ENCODE results near the gene FST.

The FST gene

DNA sequence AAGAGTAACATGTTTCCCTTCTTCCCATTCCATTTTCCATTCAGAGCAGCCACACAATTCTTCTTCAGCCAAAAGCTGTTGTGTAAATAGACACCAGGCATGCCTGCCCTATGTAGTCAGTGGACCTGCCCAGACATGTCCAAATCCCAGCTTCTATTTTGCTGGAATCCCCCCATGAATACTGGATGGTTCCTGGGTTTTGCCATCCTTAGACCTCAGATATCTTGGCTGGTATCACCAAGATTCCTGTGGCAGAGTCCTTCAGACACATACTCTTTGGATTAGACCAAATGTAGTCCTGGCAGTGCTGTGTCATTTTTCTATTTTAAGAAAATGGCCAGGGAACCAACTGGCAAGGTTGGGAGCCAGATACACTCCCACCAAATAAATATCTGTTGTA lies 10.3 kb downstream of the FST start:
- TF ChIP-seq FOXP2 (optimal IDR thresholded peaks at IDR 0.05; ENCODE audit: borderline replicate concordance, extremely low read depth, extremely low read length, insufficient read depth) (no peak), TAF1 (IDR thresholded peaks at IDR 0.05; ENCODE audit: borderline replicate concordance, insufficient read depth, low read length) (no peak), POLR2AphosphoS5 (IDR thresholded peaks at IDR 0.05; ENCODE audit: low read depth, low read length) (no peak), SIN3A (IDR thresholded peaks at IDR 0.05; ENCODE audit: borderline replicate concordance, insufficient read depth, low read length) (no peak)
- TF ChIP-seq, protein P1, sequence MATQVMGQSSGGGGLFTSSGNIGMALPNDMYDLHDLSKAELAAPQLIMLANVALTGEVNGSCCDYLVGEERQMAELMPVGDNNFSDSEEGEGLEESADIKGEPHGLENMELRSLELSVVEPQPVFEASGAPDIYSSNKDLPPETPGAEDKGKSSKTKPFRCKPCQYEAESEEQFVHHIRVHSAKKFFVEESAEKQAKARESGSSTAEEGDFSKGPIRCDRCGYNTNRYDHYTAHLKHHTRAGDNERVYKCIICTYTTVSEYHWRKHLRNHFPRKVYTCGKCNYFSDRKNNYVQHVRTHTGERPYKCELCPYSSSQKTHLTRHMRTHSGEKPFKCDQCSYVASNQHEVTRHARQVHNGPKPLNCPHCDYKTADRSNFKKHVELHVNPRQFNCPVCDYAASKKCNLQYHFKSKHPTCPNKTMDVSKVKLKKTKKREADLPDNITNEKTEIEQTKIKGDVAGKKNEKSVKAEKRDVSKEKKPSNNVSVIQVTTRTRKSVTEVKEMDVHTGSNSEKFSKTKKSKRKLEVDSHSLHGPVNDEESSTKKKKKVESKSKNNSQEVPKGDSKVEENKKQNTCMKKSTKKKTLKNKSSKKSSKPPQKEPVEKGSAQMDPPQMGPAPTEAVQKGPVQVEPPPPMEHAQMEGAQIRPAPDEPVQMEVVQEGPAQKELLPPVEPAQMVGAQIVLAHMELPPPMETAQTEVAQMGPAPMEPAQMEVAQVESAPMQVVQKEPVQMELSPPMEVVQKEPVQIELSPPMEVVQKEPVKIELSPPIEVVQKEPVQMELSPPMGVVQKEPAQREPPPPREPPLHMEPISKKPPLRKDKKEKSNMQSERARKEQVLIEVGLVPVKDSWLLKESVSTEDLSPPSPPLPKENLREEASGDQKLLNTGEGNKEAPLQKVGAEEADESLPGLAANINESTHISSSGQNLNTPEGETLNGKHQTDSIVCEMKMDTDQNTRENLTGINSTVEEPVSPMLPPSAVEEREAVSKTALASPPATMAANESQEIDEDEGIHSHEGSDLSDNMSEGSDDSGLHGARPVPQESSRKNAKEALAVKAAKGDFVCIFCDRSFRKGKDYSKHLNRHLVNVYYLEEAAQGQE (IDR thresholded peaks at IDR 0.05; ENCODE audit: insufficient read depth in 1 of 2, low read depth in 2 of 2, low read length in 2 of 2), result no peak

DNA sequence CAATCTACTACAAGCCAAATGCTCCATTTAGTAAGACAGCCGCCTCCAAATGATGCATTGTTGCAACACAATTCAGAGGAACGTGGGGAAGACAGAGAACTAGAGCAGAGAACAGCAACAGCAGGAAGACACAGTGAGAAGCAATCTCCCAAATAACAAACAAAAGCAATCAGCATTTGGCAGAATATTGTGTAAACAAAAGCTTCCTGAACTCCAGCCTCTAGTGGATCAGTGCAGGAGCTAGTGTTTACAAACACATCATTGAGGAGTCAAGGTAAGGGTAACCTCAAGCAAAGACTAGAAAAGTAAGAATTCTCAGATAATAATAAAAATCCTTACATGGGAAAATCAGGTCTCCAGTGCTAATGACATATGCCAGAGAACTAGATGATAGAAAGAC lies 20.6 kb downstream of the FST start:
- TF ChIP-seq, protein P1 (IDR thresholded peaks at IDR 0.05; ENCODE audit: insufficient read depth in 1 of 2, low read depth in 2 of 2, low read length in 2 of 2), result no peak
- no peak for TF ChIP-seq SIN3A (IDR thresholded peaks at IDR 0.05; ENCODE audit: borderline replicate concordance, insufficient read depth, low read length)
- no peak for TF ChIP-seq TAF1 (IDR thresholded peaks at IDR 0.05; ENCODE audit: borderline replicate concordance, insufficient read depth, low read length)
- TF ChIP-seq FOXP2 (optimal IDR thresholded peaks at IDR 0.05; ENCODE audit: borderline replicate concordance, extremely low read depth, extremely low read length, insufficient read depth), result no peak
- no peak for TF ChIP-seq POLR2AphosphoS5 (IDR thresholded peaks at IDR 0.05; ENCODE audit: low read depth, low read length)

- TF ChIP-seq FOXP2 (optimal IDR thresholded peaks at IDR 0.05; ENCODE audit: borderline replicate concordance, extremely low read depth, extremely low read length, insufficient read depth) (no peak), SIN3A (IDR thresholded peaks at IDR 0.05; ENCODE audit: borderline replicate concordance, insufficient read depth, low read length) (no peak), TAF1 (IDR thresholded peaks at IDR 0.05; ENCODE audit: borderline replicate concordance, insufficient read depth, low read length) (no peak), POLR2AphosphoS5 (IDR thresholded peaks at IDR 0.05; ENCODE audit: low read depth, low read length) (no peak)
- TF ChIP-seq, protein P1 (IDR thresholded peaks at IDR 0.05; ENCODE audit: insufficient read depth in 1 of 2, low read depth in 2 of 2, low read length in 2 of 2), result no peak
Measured at GRCh38 chr5:53503562-53504218, 23.3 kb downstream of the FST start.

DNA sequence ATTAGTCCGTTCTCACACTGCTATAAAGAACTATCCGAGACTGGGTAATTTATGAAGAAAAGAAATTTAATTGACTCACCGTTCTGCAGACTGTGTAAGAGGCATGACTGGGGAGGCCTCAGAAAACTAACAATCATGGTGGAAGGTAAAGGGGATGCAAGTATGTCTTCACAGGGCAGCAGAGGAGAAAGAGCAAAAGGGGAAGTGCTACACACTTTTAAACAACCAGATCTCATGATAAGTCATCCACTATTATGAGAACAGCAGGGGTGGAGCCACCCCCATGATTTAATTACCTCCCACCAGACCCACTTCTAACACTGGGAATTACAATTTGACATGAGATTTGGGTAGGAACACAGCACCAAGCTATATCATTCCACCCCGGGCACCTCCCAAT lies 26.6 kb downstream of the FST start:
- TF ChIP-seq TAF1 (IDR thresholded peaks at IDR 0.05; ENCODE audit: borderline replicate concordance, insufficient read depth, low read length) (no peak), POLR2AphosphoS5 (IDR thresholded peaks at IDR 0.05; ENCODE audit: low read depth, low read length) (no peak), SIN3A (IDR thresholded peaks at IDR 0.05; ENCODE audit: borderline replicate concordance, insufficient read depth, low read length) (no peak), FOXP2 (optimal IDR thresholded peaks at IDR 0.05; ENCODE audit: borderline replicate concordance, extremely low read depth, extremely low read length, insufficient read depth) (no peak)
- TF ChIP-seq, protein P1 (IDR thresholded peaks at IDR 0.05; ENCODE audit: insufficient read depth in 1 of 2, low read depth in 2 of 2, low read length in 2 of 2), result no peak
